T-cell (primary cell): ENCODE results near the gene TNFRSF12A. TPM values are rescaled to one million over a fixed set of nuclear protein-coding genes. Genes with fewer than 3 reads are reported as not detected.

Source experiments
- ATAC-seq, 4 experiments: fragments of 200-7000 bp in 3 of 4; fragments of 150-1000 bp in 1 of 4; cut with Tn5 transposase; replicated peaks in 1 of 4; 1 replicate in 3 of 4; 2 replicates in 1 of 4; pipeline ENCODE4 v1.10.0; 2021; ENCODE audit warnings: moderate library complexity in 3 of 4, mild to moderate bottlenecking in 2 of 4, moderate number of reproducible peaks in 1 of 4
- CTCF ChIA-PET, 2 donors: fragments of 300-600 bp; sonication (Branson Sonifier 250); formaldehyde crosslinking; loops; one replicate each; lab custom pipeline; 2022; ENCODE audit warnings: antibody characterized with exemption in 2 of 2; lab: Charles Lee
- POLR2A ChIA-PET, 2 donors: fragments of 300-600 bp; sonication (Branson Sonifier 250); formaldehyde crosslinking; loops; one replicate each; lab custom pipeline; 2022; ENCODE audit warnings: antibody characterized with exemption in 2 of 2; lab: Charles Lee
- DNase-seq, 35 experiments: peaks; one replicate each; pipeline versions ENCODE4 v3.0.0 to v3.0.0-alpha.2; 2013 to 2023
- H3K27ac ChIP-seq: one replicate; pipeline ENCODE4 v1.5.1; 2013; ENCODE audit warnings: low read length
- H3K27me3 ChIP-seq, 2 experiments: replicated peaks in 1 of 2; 1 replicate in 1 of 2; 2 replicates in 1 of 2; pipeline versions ENCODE4 v1.6.1 to v1.7.0; 2013; ENCODE audit warnings: low read length in 1 of 2, mixed read lengths in 1 of 2; ENCODE audit not compliant: control insufficient read depth in 2 of 2, insufficient read depth in 2 of 2; ENCODE audit errors: extremely low read depth in 1 of 2
- H3K36me3 ChIP-seq, 2 donors: 1 replicate in 1 of 2; 2 replicates in 1 of 2; pipeline versions ENCODE4 v1.6.1 to v1.7.0; 2013; ENCODE audit warnings: low read length in 1 of 2; ENCODE audit not compliant: control insufficient read depth in 2 of 2, insufficient read depth in 1 of 2; ENCODE audit errors: extremely low read depth in 1 of 2
- H3K4me1 ChIP-seq, 2 experiments: 1 replicate in 1 of 2; 2 replicates in 1 of 2; pipeline versions ENCODE4 v1.6.1 to v1.7.0; 2013; ENCODE audit warnings: low read length in 2 of 2, mixed read lengths in 1 of 2; ENCODE audit not compliant: insufficient read depth in 2 of 2, control insufficient read depth in 1 of 2; ENCODE audit errors: extremely low read depth in 1 of 2
- H3K4me3 ChIP-seq, 2 donors: 1 replicate in 1 of 2; 2 replicates in 1 of 2; pipeline versions ENCODE4 v1.5.1 to v1.7.0; 2013; ENCODE audit warnings: mild to moderate bottlenecking in 2 of 2, low read length in 1 of 2, moderate library complexity in 1 of 2; ENCODE audit not compliant: control insufficient read depth in 1 of 2; ENCODE audit errors: extremely low read depth in 1 of 2
- H3K9me3 ChIP-seq: 2 replicates; pipeline ENCODE4 v1.7.0; 2013
- H3K27ac Mint-ChIP-seq, 2 donors: one replicate each; pipeline ENCODE4 v1.8.0; 2020 to 2021; ENCODE audit warnings: mild to moderate bottlenecking in 2 of 2, mixed read lengths in 2 of 2
- H3K27me3 Mint-ChIP-seq, 2 donors: one replicate each; pipeline ENCODE4 v1.8.0; 2021 to 2022; ENCODE audit warnings: mixed read lengths in 2 of 2
- H3K36me3 Mint-ChIP-seq: one replicate; pipeline ENCODE4 v1.8.0; 2021; ENCODE audit warnings: mixed read lengths
- H3K4me1 Mint-ChIP-seq, 3 donors: one replicate each; pipeline ENCODE4 v1.8.0; 2020 to 2022; ENCODE audit warnings: mixed read lengths in 3 of 3, mild to moderate bottlenecking in 1 of 3
- H3K4me3 Mint-ChIP-seq, 3 donors: one replicate each; pipeline ENCODE4 v1.8.0; 2020 to 2022; ENCODE audit warnings: mild to moderate bottlenecking in 3 of 3, mixed read lengths in 3 of 3, moderate library complexity in 3 of 3
- H3K9me3 Mint-ChIP-seq, 3 donors: one replicate each; pipeline ENCODE4 v1.8.0; 2020 to 2022; ENCODE audit warnings: mixed read lengths in 3 of 3
- WGBS: methylation state at CpG from one replicate; pipeline ENCODE4 v1.1.5; 2013; ENCODE audit warnings: missing lambda C conversion rate; ENCODE audit not compliant: insufficient coverage; 5-methylcytosine and 5-hydroxymethylcytosine counted together
- total RNA-seq, 35 experiments: library from RNA in 6 of 35; stranded (reverse) in 6 of 35; fragments of 120-200 nt in 1 of 35; gene quantifications; one replicate each; pipeline versions ENCODE4 v1.2.1 to v1.2.4 and lab custom pipeline; 2013 to 2026

Gene TNFRSF12A
- total RNA-seq, 5 donors from 2014 or later (not counting 1 experiment from before 2014, with no cell fraction given): 0.43 to 3.7 (median 2.5) TPM

DNA sequence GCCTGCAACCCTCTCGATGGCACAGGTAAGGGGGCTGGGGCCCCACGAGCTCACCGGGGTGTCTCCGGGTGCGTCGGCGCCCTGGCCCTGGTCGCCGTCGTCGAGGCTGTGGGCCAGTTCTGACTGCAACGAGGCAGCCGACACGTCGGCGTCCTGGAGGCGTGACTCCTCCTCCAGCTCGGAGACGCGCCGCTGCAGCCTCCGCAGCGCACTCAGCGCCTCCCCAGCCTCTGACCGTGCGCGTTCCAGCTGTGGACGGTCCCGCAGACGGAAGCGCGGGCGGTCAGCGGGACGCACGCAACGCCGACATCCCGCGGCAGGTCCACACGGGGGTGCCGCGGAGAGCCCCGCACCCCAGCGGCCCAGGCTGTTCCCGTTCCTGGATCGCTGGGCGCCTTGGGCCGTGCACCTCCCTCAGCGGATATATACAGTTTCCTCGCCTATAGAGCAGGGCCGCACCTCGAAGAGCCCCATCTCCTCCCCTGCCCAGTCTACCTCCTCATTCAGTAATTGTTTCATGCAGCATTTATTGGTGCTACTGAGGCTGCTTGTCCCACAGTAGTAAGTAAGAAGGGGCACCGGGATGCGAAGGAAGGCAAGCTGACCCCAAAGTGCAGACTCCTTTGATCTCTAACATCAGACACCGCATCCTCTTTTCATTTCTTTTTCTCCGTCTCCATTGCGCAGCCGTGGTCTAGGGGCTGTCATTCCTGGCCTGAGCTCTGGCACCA is 9.5 kb downstream of the TNFRSF12A start:
- H3K4me1 ChIP-seq: peaks cover 3 to 38% of the 10 kb centered on the region in 2 experiments
- no peaks in the 10 kb centered on the region for H3K9me3 ChIP-seq
- H3K36me3 Mint-ChIP-seq: peaks cover 9% of the 10 kb centered on the region
- no peaks in the 10 kb centered on the region for H3K9me3 Mint-ChIP-seq
- H3K27ac ChIP-seq: no peak overlapping the region
- H3K4me3 ChIP-seq: peak overlapping the region in 1 of 2 donors; percentile 35
- H3K4me1 Mint-ChIP-seq: peaks cover 19 to 36% (median 29%) of the 10 kb centered on the region in 3 donors
- POLR2A ChIA-PET: interaction anchor here in 1 of 2 donors (0.6 kb wide), 1 partner anchor 77 kb away, joined by 3 read pairs; no protein-coding TSS in a partner anchor
- CTCF ChIA-PET: interaction anchor here in 1 of 2 donors (0.6 to 1.1 kb wide), 2 partner anchors 25 to 26 kb away, joined by 3 to 6 read pairs; no protein-coding TSS in a partner anchor
- WGBS: 7% methylated on average over 54 of the region's 59 CpGs
- no peak overlapping the region for H3K27ac Mint-ChIP-seq
- peaks cover 15 to 26% of the 10 kb centered on the region in 2 donors for H3K36me3 ChIP-seq
- peaks cover 7 to 61% of the 10 kb centered on the region in 2 experiments for H3K27me3 ChIP-seq
- H3K27me3 Mint-ChIP-seq: peaks cover 35 to 39% of the 10 kb centered on the region in 2 donors
- DNase-seq: peak in 5 of 35 experiments; percentile 30 to 59 (median 35)
- ATAC-seq: peak; percentile 23 to 51 (median 37)
- peak overlapping the region; percentile 44 to 74 (median 62) for H3K4me3 Mint-ChIP-seq

DNA sequence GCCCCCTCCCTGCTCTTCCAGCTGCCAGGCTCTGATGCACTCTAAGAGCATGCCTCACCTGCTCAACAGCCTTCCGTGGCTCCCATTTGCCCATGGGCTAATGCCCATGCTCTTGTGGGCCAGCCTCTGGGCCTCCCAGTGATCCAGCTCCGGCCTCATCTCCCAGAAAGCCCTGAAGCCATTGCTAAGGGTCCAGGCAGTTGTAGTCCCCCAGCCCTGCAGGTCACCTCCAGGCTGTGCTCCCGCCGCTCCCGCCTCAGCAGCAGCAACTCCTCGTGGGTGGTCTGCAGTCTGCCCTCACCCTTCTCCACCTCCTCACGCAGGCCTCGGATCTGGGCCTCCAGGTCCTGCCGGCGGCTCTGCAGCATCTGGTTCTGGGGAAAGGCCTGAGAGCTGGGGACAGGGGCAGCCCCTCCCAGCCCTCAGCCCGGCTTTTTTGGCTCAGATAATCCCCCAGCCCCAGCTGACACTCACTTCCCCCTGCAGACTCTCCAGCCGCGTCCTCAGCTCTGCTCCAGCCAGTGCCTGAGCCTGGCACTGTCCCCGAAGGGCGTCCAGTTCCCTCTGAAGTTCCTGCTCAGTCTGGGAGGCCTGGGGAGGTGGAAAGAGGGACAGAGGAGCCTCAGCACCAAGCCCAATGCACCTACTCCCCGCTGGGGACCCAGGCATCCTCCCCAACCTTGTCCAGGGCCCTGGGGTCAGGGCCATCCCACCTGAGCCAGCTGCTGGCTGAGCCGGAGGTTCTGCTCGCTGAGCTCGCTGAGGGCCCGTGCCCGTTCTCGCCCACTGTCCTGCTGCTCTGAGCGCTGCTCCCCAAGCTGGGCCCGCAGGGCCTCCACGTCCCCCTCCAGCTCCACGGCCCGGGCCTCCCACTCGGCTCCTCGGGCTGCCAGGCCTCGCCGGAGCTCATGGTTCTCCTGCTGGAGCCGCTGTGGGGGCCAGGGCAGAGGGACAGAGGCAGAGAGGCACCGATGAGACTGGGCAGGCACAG is 10.3 kb downstream of the TNFRSF12A start:
- Histone ChIP-seq H3K4me1 (peaks cover 3 to 32% of the 10 kb centered on the region in 2 experiments), H3K36me3 (peaks cover 15 to 22% of the 10 kb centered on the region in 2 donors), H3K27ac (no peak overlapping the region), H3K9me3 (no peaks in the 10 kb centered on the region), H3K4me3 (no peak overlapping the region), H3K27me3 (peaks cover 7 to 69% of the 10 kb centered on the region in 2 experiments)
- ChIA-PET CTCF (interaction anchor here (1.0 to 2.0 kb wide), 3 partner anchors 23 to 100 kb away, joined by 3 to 28 read pairs (median 3); no protein-coding TSS in a partner anchor), POLR2A (interaction anchor here in 1 of 2 donors (0.6 kb wide), 1 partner anchor 1841 kb away, joined by 3 read pairs; no protein-coding TSS in a partner anchor)
- Mint-ChIP-seq H3K36me3 (peaks cover 9% of the 10 kb centered on the region), H3K27ac (no peak overlapping the region), H3K4me3 (peak overlapping the region; percentile 44 to 74 (median 62)), H3K9me3 (no peaks in the 10 kb centered on the region), H3K27me3 (peaks cover 40 to 48% of the 10 kb centered on the region in 2 donors), H3K4me1 (peaks cover 19 to 40% (median 28%) of the 10 kb centered on the region in 3 donors)
- DNase-seq (no peak), ATAC-seq (no peak)
- WGBS: 81% methylated on average over 29 of the region's 33 CpGs

DNA sequence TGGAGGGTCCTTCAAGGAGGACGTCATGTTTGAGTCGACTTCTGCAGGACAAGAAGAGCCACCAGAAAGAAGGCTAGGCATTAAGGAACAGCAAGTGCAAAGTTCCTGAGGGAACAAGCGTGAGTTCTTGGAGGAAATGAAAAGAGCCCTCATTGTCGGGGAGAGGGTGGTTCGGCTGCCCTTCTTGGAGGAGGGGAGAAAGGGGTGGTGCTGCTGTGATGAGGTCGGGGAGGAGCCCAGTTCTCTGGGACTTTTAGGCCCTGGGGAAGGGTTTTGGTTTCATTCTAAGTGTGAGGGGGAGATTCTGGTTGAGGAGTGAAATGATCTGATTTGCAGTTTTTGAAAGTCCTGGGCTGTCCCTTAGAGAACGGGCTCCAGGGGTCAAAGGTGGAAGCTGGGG is 12.5 kb downstream of the TNFRSF12A start:
- ChIA-PET CTCF (interaction anchor here (0.7 to 1.3 kb wide), 3 partner anchors 12 to 225 kb away, joined by 3 to 7 read pairs (median 5); partner anchors contain the start of gene TNFRSF12A (in 1 of the 2)), POLR2A (interaction anchor here in 1 of 2 donors (0.6 kb wide), 1 partner anchor 45 kb away, joined by 3 read pairs; no protein-coding TSS in a partner anchor)
- peaks cover 51 to 60% of the 10 kb centered on the region in 2 donors for H3K27me3 Mint-ChIP-seq
- ATAC-seq (no peak), DNase-seq (no peak)
- H3K4me1 Mint-ChIP-seq: peaks cover 25 to 44% (median 35%) of the 10 kb centered on the region in 3 donors
- no peaks in the 10 kb centered on the region for H3K9me3 Mint-ChIP-seq
- WGBS: 36% methylated on average over 5 of the region's 7 CpGs
- H3K27ac Mint-ChIP-seq: peak overlapping the region in 1 of 2 donors; percentile 55
- H3K36me3 Mint-ChIP-seq: no peaks in the 10 kb centered on the region
- peaks cover 7 to 89% of the 10 kb centered on the region in 2 experiments for H3K27me3 ChIP-seq
- H3K36me3 ChIP-seq: peaks cover 0 to under 1% of the 10 kb centered on the region in 2 donors
- no peaks in the 10 kb centered on the region for H3K9me3 ChIP-seq
- H3K4me1 ChIP-seq: peaks cover 3 to 45% of the 10 kb centered on the region in 2 experiments
- no peak overlapping the region for H3K27ac ChIP-seq
- H3K4me3 Mint-ChIP-seq: no peak overlapping the region
- no peak overlapping the region for H3K4me3 ChIP-seq

DNA sequence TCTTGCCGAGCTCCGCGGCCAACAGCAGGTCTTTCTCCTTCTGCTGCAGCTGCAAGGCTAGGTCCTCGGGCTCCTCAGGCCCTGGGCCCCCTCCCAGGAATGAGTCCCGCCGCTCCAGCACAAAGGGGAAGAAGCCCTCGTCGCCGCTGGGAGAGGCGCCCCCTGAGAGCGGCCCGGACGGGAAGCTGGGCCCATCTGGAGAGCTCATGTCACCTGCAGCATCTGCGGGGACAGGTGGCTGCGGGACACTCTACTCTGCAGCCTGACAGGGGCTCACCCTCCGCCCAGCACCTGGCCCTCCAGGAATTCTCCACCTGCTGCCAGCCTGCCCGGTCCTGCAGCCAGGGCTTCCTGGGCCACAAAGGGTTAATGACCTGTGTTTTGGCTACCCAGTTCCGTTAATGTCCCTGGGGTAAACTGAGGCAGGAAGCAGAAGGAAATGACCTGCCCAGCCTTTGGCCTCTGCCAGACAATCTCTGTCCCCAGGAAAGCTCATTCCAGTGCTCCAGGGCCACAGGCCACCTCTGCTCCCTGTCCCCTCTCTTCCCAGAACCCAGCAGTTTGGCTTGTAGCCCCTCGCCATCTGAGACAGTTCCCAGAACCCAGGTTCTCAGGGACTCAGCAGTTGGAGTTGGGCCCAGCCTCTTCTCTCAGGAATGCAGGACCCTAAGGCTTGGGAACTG is 15.3 kb downstream of the TNFRSF12A start:
- Histone ChIP-seq H3K4me1 (peaks cover 0 to 19% of the 10 kb centered on the region in 2 experiments), H3K9me3 (no peaks in the 10 kb centered on the region), H3K36me3 (no peaks in the 10 kb centered on the region), H3K27ac (no peak overlapping the region), H3K27me3 (peaks cover 10 to 98% of the 10 kb centered on the region in 2 experiments), H3K4me3 (no peak overlapping the region)
- CTCF ChIA-PET: interaction anchor here in 1 of 2 donors (0.6 to 1.0 kb wide), 2 partner anchors 8 to 9 kb away, joined by 4 to 5 read pairs; no protein-coding TSS in a partner anchor
- Mint-ChIP-seq H3K4me3 (peak overlapping the region in 1 of 3 donors; percentile 35), H3K9me3 (no peaks in the 10 kb centered on the region), H3K27me3 (peaks cover 52 to 76% of the 10 kb centered on the region in 2 donors), H3K27ac (peak overlapping the region in 1 of 2 donors; percentile 43), H3K4me1 (peaks cover 8 to 19% (median 19%) of the 10 kb centered on the region in 3 donors), H3K36me3 (no peaks in the 10 kb centered on the region)
- ATAC-seq (no peak), DNase-seq (no peak)
- POLR2A ChIA-PET: interaction anchor here (0.6 kb wide), 2 partner anchors 10 to 112 kb away, joined by 5 to 8 read pairs; no protein-coding TSS in a partner anchor
- WGBS: 33% methylated on average over 18 of the region's 19 CpGs

DNA sequence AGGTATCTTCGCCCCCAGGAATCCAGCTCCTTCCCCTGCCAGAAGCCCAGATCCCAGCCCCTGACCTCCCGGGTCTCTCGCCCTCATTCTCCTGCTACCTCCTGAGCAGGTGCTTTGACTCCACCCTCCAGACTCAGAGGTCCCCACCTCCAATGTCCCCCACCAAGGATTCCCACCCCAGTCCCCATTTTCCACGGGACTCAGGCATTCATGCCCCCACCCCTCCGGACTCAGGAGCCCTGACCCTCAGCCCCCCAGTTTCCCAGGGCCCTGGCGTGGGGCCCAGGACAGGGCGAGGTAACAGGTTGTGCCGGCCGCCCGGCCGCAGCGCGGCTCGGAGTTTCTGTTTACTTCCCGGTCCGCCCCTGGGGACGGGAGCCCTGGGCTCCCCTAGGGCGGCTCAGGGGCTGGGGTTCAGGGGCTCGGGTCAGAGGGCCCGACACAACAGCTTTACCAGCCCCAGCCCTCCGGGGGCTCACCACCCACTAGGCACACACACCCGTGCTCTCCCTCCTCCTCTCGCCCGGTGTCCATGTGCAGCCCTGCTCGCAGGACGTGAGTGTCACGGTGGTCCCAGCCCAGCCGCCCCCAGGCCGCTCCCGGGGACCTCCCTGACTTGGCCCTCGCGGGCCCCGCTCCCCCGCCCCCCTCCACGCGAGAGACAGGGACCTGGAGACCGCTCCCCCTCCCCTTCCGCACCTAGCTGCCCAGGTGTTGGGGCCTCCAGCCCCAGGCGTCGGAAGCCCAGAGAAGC is 16.0 kb downstream of the TNFRSF12A start:
- peak overlapping the region in 1 of 2 donors; percentile 43 for H3K27ac Mint-ChIP-seq
- CTCF ChIA-PET: interaction anchor here in 1 of 2 donors (0.6 to 1.0 kb wide), 2 partner anchors 8 kb away, joined by 4 to 5 read pairs; no protein-coding TSS in a partner anchor
- H3K9me3 Mint-ChIP-seq: no peaks in the 10 kb centered on the region
- no peaks in the 10 kb centered on the region for H3K36me3 Mint-ChIP-seq
- Histone ChIP-seq H3K9me3 (no peaks in the 10 kb centered on the region), H3K27me3 (peaks cover 10 to 95% of the 10 kb centered on the region in 2 experiments), H3K4me3 (peak overlapping the region in 1 of 2 donors; percentile 10), H3K36me3 (no peaks in the 10 kb centered on the region), H3K4me1 (peaks cover 0 to 18% of the 10 kb centered on the region in 2 experiments), H3K27ac (no peak overlapping the region)
- ATAC-seq (peak in 2 of 4 experiments; percentile 17 to 30), DNase-seq (no peak)
- H3K27me3 Mint-ChIP-seq: peaks cover 53 to 80% of the 10 kb centered on the region in 2 donors
- 6% methylated on average over 29 of the region's 40 CpGs for WGBS
- peak overlapping the region in 1 of 3 donors; percentile 35 for H3K4me3 Mint-ChIP-seq
- H3K4me1 Mint-ChIP-seq: peaks cover 8 to 19% (median 17%) of the 10 kb centered on the region in 3 donors
- POLR2A ChIA-PET: interaction anchor here (0.6 kb wide), 2 partner anchors 10 to 111 kb away, joined by 5 to 8 read pairs; no protein-coding TSS in a partner anchor
